ENCODE measurements around the gene PLCXD1.

Gene PLCXD1

DNA sequence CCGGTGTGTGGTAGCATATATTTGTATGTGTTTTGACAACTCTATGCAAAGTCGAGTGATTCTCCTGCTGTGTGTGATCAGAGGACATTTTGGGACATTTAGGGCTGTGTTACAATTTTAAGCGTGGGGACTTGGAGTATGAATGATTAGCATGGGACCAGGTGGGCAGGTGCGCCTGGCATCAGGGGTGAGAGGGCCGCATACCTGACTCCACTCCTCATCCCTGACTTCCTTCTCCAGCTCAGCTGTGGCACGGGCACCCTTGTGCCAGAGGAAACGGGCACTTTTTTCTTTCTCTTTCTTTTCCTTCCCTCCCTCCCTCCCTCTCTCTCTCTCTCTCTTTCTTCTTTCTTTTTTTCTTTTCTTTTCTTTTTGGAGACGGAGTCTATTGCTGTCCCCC is 15.7 kb upstream of the PLCXD1 start:
- no peak overlapping the region for H3K4me3 ChIP-seq (replicated peaks; ENCODE audit: low read depth, low read length)
- no peak for TF ChIP-seq CTCF (IDR thresholded peaks at IDR 0.05; ENCODE audit: low read depth, low read length, missing control alignments)
- no peak for DNase-seq (ENCODE audit: extremely low read depth, low read depth)

- H3K4me3 ChIP-seq (replicated peaks; ENCODE audit: low read depth, low read length) = no peak overlapping the region
- TF ChIP-seq CTCF (IDR thresholded peaks at IDR 0.05; ENCODE audit: low read depth, low read length, missing control alignments) = no peak
- no peak for DNase-seq (ENCODE audit: extremely low read depth, low read depth)
Observed at GRCh38 chrX:267771-268261, 13.4 kb upstream of the PLCXD1 start.

DNA sequence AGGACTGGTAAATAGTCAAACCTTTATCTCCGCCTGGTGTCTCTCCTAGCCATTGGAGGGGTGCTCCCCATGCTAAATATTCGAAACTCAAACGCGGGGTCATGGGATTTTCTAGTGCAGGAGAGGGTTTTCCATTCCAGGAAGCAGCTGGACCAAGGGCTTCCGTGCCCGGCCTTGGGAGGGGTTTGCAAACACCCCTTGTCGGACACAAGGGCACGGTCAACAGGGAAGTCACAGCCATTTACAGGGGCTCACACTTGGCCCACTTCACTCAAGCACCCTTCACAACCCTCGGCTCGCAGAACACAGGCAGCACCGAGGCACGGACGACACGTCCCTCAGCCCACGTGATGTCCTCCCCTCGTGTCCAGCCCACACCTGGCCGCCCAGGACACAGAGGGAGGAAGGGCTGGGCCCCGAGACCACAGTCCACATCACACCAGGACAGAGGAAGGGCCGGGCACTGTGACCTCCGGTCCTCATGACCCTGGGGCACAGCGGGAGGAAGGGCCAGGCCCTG is 10.3 kb upstream of the PLCXD1 start:
- no peak for DNase-seq (ENCODE audit: extremely low read depth, low read depth)
- TF ChIP-seq CTCF (IDR thresholded peaks at IDR 0.05; ENCODE audit: low read depth, low read length, missing control alignments) = no peak
- H3K4me3 ChIP-seq (replicated peaks; ENCODE audit: low read depth, low read length) = no peak overlapping the region

DNA sequence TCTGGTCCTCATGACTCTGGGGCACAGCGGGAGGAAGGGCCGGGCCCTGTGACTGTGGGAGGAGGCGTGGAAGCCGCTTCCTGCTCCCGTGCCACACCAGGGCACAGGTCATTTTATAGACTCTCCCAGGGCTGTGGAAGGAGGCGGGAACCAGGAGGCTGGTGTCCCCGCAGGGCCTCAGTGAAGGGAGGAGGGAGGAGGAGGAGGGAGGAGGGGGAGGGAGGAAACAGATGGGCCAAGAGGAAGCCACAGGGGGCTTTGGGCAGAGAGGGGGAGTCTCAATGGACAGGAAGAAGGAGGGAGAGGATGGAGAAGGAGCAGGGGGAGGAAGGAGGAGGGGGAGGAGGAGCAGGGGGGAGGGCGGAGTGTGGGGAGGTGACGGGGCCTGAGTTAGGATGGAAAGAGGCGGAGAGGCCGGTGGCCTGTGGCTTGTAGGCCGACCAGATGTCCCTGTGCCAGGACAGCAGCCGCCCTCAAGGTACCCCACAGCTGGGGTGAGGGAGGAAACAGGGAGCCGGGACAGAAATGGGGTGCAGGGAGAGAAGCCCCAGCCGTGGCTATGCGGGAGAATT is 6.2 kb upstream of the PLCXD1 start:
- no peak overlapping the region for H3K4me3 ChIP-seq (replicated peaks; ENCODE audit: low read depth, low read length)

GRCh38 chrX:275476-275966 is 5.7 kb upstream of the PLCXD1 start:
- DNase-seq (ENCODE audit: extremely low read depth, low read depth) = no peak
- no peak for TF ChIP-seq CTCF (IDR thresholded peaks at IDR 0.05; ENCODE audit: low read depth, low read length, missing control alignments)
- peak overlapping the region; percentile 41; the same call in 1 of the 2 replicates for H3K4me3 ChIP-seq (replicated peaks; ENCODE audit: low read depth, low read length)

More for the DNA sequence above, 6.2 kb upstream of the PLCXD1 start:
- TF ChIP-seq CTCF (IDR thresholded peaks at IDR 0.05; ENCODE audit: low read depth, low read length, missing control alignments) = no peak
- no peak for DNase-seq (ENCODE audit: extremely low read depth, low read depth)

- DNase-seq (ENCODE audit: extremely low read depth, low read depth) = no peak
- no peak for TF ChIP-seq CTCF (IDR thresholded peaks at IDR 0.05; ENCODE audit: low read depth, low read length, missing control alignments)
- peak overlapping the region; percentile 41 for H3K4me3 ChIP-seq (replicated peaks; ENCODE audit: low read depth, low read length)
Observed at GRCh38 chrX:275967-276580, 5.1 kb upstream of the PLCXD1 start.
